Stimulated activated naive B cell treated with anti-CD40 and anti-IgM and Interleukin-4, amounts not matched to agents 10 μg/mL and 1 μg/mL and 100 μg/mL, for 72 hours (primary cell): ENCODE data around the gene KCNK4.
"Not testable (repeated sequence)": the region's sequence is repeated elsewhere in the genome, so short reads cannot be mapped to it uniquely, and the experiment has no call there.

ENCODE experiments used
- ATAC-seq, 2 donors: fragments of 150-1000 bp; cut with Tn5 transposase; replicated peaks; 2 replicates each; pipeline ENCODE4 v1.10.0; 2021; ENCODE audit warnings: moderate library complexity in 1 of 2
- DNase-seq: peaks from one replicate; pipeline ENCODE4 v3.0.0; 2021
- H3K27ac Mint-ChIP-seq: one replicate; pipeline ENCODE4 v1.8.0; 2022; ENCODE audit warnings: mild to moderate bottlenecking, mixed read lengths
- H3K27me3 Mint-ChIP-seq, 2 donors: one replicate each; pipeline ENCODE4 v1.8.0; 2022; ENCODE audit warnings: mixed read lengths in 2 of 2
- H3K36me3 Mint-ChIP-seq, 2 donors: one replicate each; pipeline ENCODE4 v1.8.0; 2022; ENCODE audit warnings: mixed read lengths in 2 of 2, mild to moderate bottlenecking in 1 of 2
- H3K4me1 Mint-ChIP-seq, 2 donors: one replicate each; pipeline ENCODE4 v1.8.0; 2022; ENCODE audit warnings: mixed read lengths in 2 of 2, mild to moderate bottlenecking in 1 of 2
- H3K4me3 Mint-ChIP-seq, 2 donors: one replicate each; pipeline ENCODE4 v1.8.0; 2022; ENCODE audit warnings: mild to moderate bottlenecking in 2 of 2, mixed read lengths in 2 of 2, moderate library complexity in 1 of 2
- H3K9me3 Mint-ChIP-seq, 2 donors: one replicate each; pipeline ENCODE4 v1.8.0; 2022; ENCODE audit warnings: mixed read lengths in 2 of 2, mild to moderate bottlenecking in 1 of 2

KCNK4 gene

DNA sequence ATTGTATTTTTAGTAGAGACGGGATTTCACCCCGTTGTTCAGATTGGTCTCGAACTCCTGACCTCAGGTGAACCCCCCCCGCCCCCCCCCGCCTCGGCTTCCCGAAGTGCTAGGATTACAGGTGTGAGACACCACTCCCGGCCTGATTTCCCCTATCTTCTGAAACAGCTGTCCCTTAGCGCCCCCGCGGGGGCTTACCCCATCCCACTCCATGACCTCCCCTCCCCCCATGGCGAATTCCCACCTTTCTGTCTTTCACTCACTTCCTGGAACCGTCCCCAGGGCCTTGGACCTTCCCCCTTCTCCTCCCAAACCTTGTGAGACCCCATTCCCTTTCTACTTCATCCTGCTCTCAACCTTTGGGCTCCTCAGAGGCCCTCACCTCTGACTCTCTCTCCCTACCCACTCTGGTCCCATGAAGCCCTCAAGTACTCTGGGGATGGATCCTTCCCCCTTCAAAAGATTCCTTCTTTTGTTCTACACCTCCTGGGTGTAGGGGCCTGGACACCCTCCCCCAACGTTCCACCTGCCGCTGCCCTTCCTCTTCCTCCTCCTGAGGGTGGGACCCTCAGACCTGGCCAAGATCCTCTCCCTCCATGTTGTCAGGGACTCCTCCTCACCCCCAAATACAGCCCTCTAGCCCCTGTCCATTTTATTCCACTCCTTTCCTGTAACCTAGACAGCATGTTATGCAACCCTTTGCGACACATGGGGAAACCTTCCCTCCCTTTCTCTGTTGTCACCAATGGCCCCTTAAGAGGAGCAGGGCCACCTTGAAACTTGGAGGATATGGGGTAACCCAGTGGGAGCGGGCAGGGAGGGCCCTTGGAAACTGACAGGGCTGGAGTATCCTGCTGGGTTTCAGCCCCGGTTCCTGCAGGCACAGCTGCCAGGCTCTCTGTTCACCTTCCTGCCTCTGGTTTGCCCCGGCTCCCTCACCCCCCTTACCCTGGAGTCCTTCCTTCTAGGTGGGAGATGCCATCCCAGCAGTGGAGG lies 28.0 kb downstream of the KCNK4 start:
- peaks cover 55 to 58% of the 10 kb centered on the region in 2 donors for H3K36me3 Mint-ChIP-seq
- H3K4me3 Mint-ChIP-seq: peak overlapping the region; percentile 94 to 96
- no peak for ATAC-seq
- peaks cover 34 to 61% of the 10 kb centered on the region in 2 donors for H3K4me1 Mint-ChIP-seq
- peak overlapping the region; percentile 94 for H3K27ac Mint-ChIP-seq
- H3K9me3 Mint-ChIP-seq: no peaks in the 10 kb centered on the region
- H3K27me3 Mint-ChIP-seq: no peaks in the 10 kb centered on the region
- no peak for DNase-seq

DNA sequence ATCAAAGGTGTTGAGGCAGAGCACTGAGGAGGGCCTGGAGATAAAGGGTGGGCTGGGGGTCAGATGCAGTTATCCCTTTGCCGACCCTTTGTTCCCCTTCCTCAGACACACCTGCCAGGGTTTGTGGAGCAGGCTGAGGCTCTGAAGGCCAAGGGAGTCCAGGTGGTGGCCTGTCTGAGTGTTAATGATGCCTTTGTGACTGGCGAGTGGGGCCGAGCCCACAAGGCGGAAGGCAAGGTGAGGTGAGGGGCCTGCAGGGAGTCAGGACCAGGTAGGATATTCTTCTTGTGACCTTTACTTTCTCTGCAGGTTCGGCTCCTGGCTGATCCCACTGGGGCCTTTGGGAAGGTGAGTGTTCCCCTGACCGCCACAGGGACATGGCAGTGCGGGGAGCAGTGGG lies 29.5 kb downstream of the KCNK4 start:
- no peaks in the 10 kb centered on the region for H3K9me3 Mint-ChIP-seq
- ATAC-seq (no peak), DNase-seq (no peak)
- no peak overlapping the region for H3K4me3 Mint-ChIP-seq
- no peaks in the 10 kb centered on the region for H3K27me3 Mint-ChIP-seq
- peaks cover 51 to 53% of the 10 kb centered on the region in 2 donors for H3K36me3 Mint-ChIP-seq
- no peak overlapping the region for H3K27ac Mint-ChIP-seq
- H3K4me1 Mint-ChIP-seq: peaks cover 28 to 49% of the 10 kb centered on the region in 2 donors

DNA sequence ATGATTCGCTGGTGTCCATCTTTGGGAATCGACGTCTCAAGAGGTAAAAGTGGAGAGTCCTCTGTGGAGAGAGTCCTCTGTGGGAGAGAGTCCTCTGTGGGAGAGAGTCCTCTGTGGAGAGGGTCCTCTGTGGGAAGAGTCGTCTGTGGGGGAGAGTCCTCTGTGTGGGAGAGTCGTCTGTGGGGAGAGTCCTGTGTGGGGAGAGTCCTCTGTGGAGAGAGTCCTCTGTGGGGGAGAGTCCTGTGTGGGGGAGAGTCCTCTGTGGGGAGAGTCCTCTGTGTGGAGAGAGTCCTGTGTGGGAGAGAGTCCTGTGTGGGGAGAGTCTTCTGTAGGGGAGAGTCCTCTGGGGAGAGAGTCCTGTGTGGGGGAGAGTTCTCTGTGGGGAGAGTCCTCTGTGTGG lies 29.9 kb downstream of the KCNK4 start:
- no peak overlapping the region for H3K4me3 Mint-ChIP-seq
- no peak overlapping the region for H3K27ac Mint-ChIP-seq

DNA sequence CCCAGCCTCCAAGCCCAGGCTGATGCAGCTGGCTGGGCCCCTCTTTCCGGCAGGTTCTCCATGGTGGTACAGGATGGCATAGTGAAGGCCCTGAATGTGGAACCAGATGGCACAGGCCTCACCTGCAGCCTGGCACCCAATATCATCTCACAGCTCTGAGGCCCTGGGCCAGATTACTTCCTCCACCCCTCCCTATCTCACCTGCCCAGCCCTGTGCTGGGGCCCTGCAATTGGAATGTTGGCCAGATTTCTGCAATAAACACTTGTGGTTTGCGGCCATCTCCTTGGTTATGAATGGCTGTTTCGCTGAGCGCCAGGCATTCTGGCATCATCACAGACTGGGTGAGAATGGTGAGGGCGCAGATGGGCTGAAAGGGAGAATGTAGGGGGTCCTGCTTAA lies 30.4 kb downstream of the KCNK4 start:
- no peaks in the 10 kb centered on the region for H3K27me3 Mint-ChIP-seq
- ATAC-seq (no peak), DNase-seq (no peak)
- H3K36me3 Mint-ChIP-seq: peaks cover 47 to 49% of the 10 kb centered on the region in 2 donors
- peaks cover 24 to 42% of the 10 kb centered on the region in 2 donors for H3K4me1 Mint-ChIP-seq
- H3K4me3 Mint-ChIP-seq: no peak overlapping the region
- H3K9me3 Mint-ChIP-seq: no peaks in the 10 kb centered on the region
- H3K27ac Mint-ChIP-seq: no peak overlapping the region

More for the DNA sequence above, 29.9 kb downstream of the KCNK4 start:
- Mint-ChIP-seq H3K4me1 (peaks cover 28 to 47% of the 10 kb centered on the region in 2 donors), H3K9me3 (no peaks in the 10 kb centered on the region), H3K27me3 (no peaks in the 10 kb centered on the region), H3K36me3 (peaks cover 51 to 53% of the 10 kb centered on the region in 2 donors)
- ATAC-seq (no peak), DNase-seq (no peak)

DNA sequence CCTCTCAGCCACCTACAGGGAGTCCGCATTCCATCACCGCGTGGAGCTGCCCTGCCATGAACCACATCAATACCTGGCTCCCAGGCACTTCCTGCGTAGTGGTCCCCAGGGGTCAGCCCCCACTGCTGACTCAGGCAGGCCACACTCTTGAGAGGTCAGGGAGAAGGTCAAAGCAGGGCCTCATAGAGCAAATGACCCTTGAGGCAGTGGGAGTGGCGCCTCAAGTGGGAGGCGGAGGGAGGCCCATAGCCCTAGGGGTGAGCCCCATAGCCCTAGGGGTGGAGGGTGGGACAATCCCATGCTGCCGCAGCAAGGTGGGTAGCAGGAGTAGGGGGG lies 31.8 kb downstream of the KCNK4 start:
- DNase-seq (no peak), ATAC-seq (no peak)
- Mint-ChIP-seq H3K27me3 (no peaks in the 10 kb centered on the region), H3K27ac (no peak overlapping the region), H3K9me3 (peaks cover 0 to 2% of the 10 kb centered on the region in 2 donors), H3K4me1 (peaks cover 18 to 30% of the 10 kb centered on the region in 2 donors), H3K4me3 (no peak overlapping the region), H3K36me3 (peaks cover 37 to 41% of the 10 kb centered on the region in 2 donors)

DNA sequence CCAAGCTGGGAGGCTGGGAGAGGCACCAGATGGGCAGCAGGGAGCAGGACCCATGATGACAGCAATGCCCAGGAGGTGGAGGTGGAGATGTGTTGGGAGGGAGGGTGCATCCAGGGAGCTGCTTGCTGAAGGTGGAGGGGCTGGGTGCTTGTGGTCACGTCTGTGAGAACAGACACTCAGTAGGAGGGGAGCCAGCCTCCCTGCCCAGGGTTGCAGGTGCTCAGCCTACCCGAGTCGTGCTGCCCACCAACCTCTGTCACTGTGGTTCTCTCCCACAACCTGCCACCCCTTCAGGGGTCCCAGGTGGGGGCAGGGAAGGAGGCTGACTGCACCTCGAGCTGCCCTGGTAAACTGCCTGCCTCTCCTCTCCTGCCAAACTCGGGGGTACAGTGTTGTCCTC lies 32.3 kb downstream of the KCNK4 start:
- peaks cover 0 to 2% of the 10 kb centered on the region in 2 donors for H3K9me3 Mint-ChIP-seq
- ATAC-seq (no peak), DNase-seq (no peak)
- no peak overlapping the region for H3K4me3 Mint-ChIP-seq
- H3K36me3 Mint-ChIP-seq: peaks cover 33 to 41% of the 10 kb centered on the region in 2 donors
- no peak overlapping the region for H3K27ac Mint-ChIP-seq
- peaks cover 16 to 25% of the 10 kb centered on the region in 2 donors for H3K4me1 Mint-ChIP-seq
- no peaks in the 10 kb centered on the region for H3K27me3 Mint-ChIP-seq

DNA sequence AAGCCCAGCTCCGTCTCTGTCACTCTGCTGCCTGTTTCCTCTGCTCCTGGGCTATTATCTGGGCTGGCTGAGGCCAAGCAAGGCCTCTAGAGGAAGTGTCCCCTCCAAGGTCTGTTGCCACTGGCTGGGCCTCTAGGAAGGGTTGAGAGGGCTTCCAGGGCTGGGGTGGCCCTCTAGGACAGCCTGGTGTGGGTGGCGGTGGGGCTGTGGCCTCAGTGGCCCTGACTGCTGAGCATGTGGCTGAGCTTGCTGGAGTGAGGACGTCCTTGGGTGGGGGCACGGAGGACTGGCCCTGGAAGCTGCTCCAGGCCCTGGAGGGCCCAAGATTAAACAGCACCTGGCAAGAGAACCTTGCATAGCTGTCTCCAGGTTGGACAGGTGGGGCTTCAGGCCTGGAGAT lies 32.9 kb downstream of the KCNK4 start:
- ATAC-seq, H3K9me3 Mint-ChIP-seq, H3K27me3 Mint-ChIP-seq, H3K4me3 Mint-ChIP-seq, DNase-seq, H3K27ac Mint-ChIP-seq: not testable (repeated sequence)
- H3K36me3 Mint-ChIP-seq: peaks cover 32 to 38% of the 10 kb centered on the region in 2 donors
- peaks cover 15 to 20% of the 10 kb centered on the region in 2 donors for H3K4me1 Mint-ChIP-seq

DNA sequence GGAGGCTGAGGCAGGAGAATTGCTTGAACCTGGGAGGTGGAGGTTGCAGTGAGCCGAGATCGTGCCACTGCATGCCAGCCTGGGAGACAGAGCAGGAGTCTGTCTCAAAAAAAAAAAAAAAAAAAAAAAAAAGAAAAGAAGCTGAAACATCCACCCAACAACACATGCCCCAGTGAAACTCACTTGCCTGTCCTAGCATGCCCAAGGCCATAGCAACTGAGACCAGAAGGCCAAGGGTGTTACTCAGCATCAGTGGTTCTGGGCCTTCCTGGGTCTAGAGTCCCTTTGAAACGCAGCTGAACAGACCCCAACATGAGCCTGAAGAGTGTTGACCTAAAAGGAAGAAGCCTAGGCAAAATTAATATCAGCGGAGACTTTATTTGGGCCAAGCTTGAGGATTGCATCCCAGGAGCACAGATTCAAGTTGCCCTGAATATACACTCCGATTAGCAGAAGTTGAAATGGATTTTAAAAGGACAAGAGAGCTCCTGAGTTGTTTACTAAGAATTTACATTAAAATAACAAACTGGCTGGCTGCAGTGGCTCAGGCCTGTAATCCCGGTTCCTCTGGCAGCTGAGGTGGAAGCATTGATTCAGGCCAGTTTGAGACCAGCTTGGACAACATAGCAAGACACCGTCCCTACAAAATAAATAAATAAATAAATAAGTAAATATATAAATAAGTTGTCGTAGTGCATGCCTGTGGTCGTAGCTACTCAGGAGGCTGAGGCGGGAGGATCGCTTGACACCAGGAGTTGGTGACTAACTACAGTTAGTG lies 33.8 kb downstream of the KCNK4 start:
- ATAC-seq: no peak
- no peak for DNase-seq
- no peak overlapping the region for H3K27ac Mint-ChIP-seq
- no peaks in the 10 kb centered on the region for H3K27me3 Mint-ChIP-seq
- peaks cover 0 to 2% of the 10 kb centered on the region in 2 donors for H3K9me3 Mint-ChIP-seq
- no peak overlapping the region for H3K4me3 Mint-ChIP-seq
- H3K36me3 Mint-ChIP-seq: peaks cover 24 to 30% of the 10 kb centered on the region in 2 donors
- H3K4me1 Mint-ChIP-seq: peaks cover 9 to 11% of the 10 kb centered on the region in 2 donors

DNA sequence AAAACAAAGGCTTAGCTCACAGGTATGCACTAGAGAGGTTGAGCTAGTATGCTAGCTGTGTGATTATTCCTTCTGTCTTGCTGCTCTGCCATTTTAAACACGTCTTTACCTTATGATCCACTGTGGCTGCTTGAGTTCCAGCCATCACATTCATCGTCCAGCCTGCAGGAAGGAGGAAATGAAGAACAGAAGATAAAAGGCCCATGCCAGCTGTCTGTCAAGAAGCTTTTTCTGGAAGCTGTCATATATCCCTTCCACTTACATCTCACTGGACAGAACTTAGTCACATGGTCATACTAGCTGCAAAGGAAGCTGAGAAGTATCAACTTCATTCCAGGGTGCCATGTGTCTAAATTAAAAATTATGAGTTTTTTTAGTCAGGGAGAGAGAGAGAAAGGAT lies 36.3 kb downstream of the KCNK4 start:
- Mint-ChIP-seq H3K27me3 (no peaks in the 10 kb centered on the region), H3K4me3 (no peak overlapping the region), H3K27ac (no peak overlapping the region), H3K4me1 (peaks cover 10 to 18% of the 10 kb centered on the region in 2 donors), H3K9me3 (peaks cover 0 to 2% of the 10 kb centered on the region in 2 donors), H3K36me3 (peaks cover 4 to 5% of the 10 kb centered on the region in 2 donors)
- ATAC-seq (no peak), DNase-seq (no peak)

DNA sequence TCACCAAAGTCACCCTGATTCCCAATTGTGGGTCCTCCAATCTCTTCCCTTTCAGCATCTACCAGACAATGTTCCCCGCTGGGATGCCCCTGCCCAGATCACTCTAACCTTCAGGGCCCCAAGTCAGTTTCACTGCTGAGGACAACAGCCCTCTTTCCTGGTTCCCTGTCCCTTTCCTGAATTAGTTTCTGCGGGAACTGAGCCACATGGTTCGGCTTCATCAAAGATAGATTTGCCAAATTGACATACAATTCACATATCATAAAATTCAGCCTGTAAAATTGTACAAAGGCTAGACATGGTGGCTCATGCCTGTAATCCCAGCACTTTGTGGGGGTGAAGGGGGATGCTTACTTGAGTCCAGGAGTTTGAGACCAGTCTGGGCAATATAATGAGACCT lies 36.9 kb downstream of the KCNK4 start:
- peaks cover 0 to 2% of the 10 kb centered on the region in 2 donors for H3K9me3 Mint-ChIP-seq
- H3K4me1 Mint-ChIP-seq: peaks cover 10 to 18% of the 10 kb centered on the region in 2 donors
- no peak overlapping the region for H3K27ac Mint-ChIP-seq
- no peaks in the 10 kb centered on the region for H3K27me3 Mint-ChIP-seq
- DNase-seq (no peak), ATAC-seq (no peak)
- no peak overlapping the region for H3K4me3 Mint-ChIP-seq
- H3K36me3 Mint-ChIP-seq: peaks cover 2 to 4% of the 10 kb centered on the region in 2 donors

DNA sequence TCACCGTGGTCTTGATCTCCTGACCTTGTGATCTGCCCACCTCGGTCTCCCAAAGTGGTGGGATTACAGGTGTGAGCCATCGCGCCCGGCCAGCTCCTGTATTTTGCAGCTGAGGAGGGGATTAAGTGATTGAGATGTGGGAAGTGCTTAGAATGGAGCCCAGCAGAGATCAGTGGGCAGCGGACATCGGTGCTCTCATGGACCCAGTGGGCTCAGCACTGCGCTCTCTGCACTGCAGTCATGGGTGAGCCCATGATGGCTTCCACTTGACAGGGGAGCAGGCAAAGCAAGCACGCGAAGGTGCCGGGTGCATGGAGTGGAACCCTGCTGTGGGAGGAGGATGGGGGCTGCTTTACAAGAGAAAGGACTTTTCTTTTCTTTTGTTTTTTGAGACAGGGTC lies 39.8 kb downstream of the KCNK4 start:
- DNase-seq: no peak
- Mint-ChIP-seq H3K4me1 (peaks cover 23 to 32% of the 10 kb centered on the region in 2 donors), H3K36me3 (peaks cover 3 to 5% of the 10 kb centered on the region in 2 donors), H3K27me3 (no peaks in the 10 kb centered on the region), H3K4me3 (no peak overlapping the region), H3K9me3 (peaks cover 0 to 2% of the 10 kb centered on the region in 2 donors), H3K27ac (no peak overlapping the region)
- no peak for ATAC-seq

DNA sequence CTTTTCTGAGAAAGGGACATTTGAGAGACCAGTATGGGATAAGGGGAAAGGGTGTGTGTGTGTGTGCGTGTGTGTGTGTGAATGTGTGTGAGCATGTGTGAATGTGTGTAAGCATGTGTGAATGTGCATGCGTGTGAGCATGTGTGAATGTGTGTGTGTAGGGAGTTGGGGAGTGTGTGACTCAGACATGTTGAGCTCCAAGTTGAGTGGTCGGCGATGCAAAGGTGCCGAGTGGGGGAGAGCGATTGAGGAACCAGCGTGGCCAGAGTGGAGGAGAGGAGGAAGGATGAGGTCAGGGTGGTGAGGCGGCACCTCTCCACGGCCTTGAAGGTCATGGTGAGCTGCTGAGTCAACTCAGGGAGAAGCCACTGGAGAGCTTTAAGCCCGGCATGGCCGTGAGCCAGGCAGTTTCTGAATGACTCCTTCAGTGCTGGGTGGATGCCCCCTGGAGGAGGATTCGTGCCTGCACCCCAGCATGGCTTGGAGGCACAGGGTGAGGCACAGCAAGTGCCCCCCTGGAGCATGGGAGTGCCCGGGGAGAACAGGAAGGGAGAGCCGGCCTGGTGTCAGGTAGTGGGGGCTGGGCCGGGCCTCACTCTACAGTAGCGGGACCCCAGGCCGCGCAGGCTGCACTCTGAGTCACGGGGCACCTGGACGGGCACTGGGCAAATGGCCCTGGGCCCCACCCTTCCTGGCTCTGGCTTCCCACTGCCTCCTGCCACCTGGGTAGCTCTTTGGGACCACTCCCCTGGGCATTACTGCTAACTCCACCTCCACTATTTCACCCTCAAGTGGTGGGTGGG lies 40.7 kb downstream of the KCNK4 start:
- Mint-ChIP-seq H3K27ac (peak overlapping the region; percentile 25), H3K9me3 (peaks cover 0 to 2% of the 10 kb centered on the region in 2 donors), H3K4me3 (peak overlapping the region; percentile 3 to 4), H3K4me1 (peaks cover 23 to 39% of the 10 kb centered on the region in 2 donors), H3K27me3 (no peaks in the 10 kb centered on the region), H3K36me3 (peaks cover 4 to 5% of the 10 kb centered on the region in 2 donors)
- ATAC-seq (peak; percentile 79 to 82), DNase-seq (peak; percentile 90)

DNA sequence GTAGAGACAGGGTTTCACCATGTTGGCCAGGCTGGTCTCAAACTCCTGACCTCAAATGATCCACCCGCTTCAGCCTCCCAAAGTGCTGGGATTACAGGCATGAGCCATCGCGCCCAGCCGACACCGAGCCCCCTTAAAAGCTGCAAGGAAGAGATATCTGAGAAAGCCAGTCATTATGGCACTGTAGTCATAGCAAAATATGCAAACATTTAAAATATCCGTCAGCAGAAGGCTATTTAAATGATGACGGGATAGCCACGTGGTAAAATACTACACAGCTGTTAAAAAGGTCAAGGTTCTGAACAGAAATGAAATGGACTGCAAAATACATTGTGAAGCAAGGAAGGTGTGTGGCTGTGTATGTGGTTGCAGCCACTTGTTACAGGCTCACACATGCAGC lies 42.5 kb downstream of the KCNK4 start:
- H3K36me3 Mint-ChIP-seq: peaks cover 8 to 11% of the 10 kb centered on the region in 2 donors
- H3K27ac Mint-ChIP-seq: no peak overlapping the region
- ATAC-seq (no peak), DNase-seq (no peak)
- no peaks in the 10 kb centered on the region for H3K27me3 Mint-ChIP-seq
- H3K9me3 Mint-ChIP-seq: no peaks in the 10 kb centered on the region
- peaks cover 23 to 39% of the 10 kb centered on the region in 2 donors for H3K4me1 Mint-ChIP-seq
- no peak overlapping the region for H3K4me3 Mint-ChIP-seq
